CD14-positive monocyte (primary cell): ENCODE measurements around the gene SMG6. TPM values are rescaled to one million over a fixed set of nuclear protein-coding genes. Genes with fewer than 3 reads are reported as not detected.
A peak's percentile ranks its signal among the peaks of the same experiment; 100 is the strongest.

ENCODE experiments used
- DNase-seq, 3 donors: peaks; one replicate each; pipeline ENCODE4 v3.0.0-alpha.2; 2011 to 2022
- H2AFZ ChIP-seq: 2 replicates; pipeline ENCODE4 v1.6.0; 2012; ENCODE audit warnings: mild to moderate bottlenecking, low read depth, low read length, inconsistent platforms; ENCODE audit not compliant: insufficient read depth, poor library complexity, severe bottlenecking
- H3K27ac ChIP-seq, 2 donors: 1 replicate in 1 of 2; 2 replicates in 1 of 2; pipeline ENCODE4 v1.5.1; 2012 to 2013; ENCODE audit warnings: low read length in 2 of 2, control low read depth in 1 of 2, inconsistent platforms in 1 of 2, low read depth in 1 of 2, mild to moderate bottlenecking in 1 of 2
- H3K27me3 ChIP-seq, 2 donors: one replicate each; pipeline versions ENCODE4 v1.6.0 to v1.6.1; 2011 to 2013; ENCODE audit warnings: low read length in 2 of 2; ENCODE audit not compliant: control insufficient read depth in 2 of 2, insufficient read depth in 2 of 2
- H3K36me3 ChIP-seq, 2 donors: replicated peaks in 1 of 2; 1 replicate in 1 of 2; 2 replicates in 1 of 2; pipeline versions ENCODE4 v1.5.1 to v1.6.1; 2012 to 2013; ENCODE audit warnings: low read length in 2 of 2, control low read depth in 1 of 2, inconsistent platforms in 1 of 2, mild to moderate bottlenecking in 1 of 2; ENCODE audit not compliant: insufficient read depth in 2 of 2, control insufficient read depth in 1 of 2
- H3K4me1 ChIP-seq, 2 donors: 1 replicate in 1 of 2; 2 replicates in 1 of 2; pipeline versions ENCODE4 v1.5.1 to v1.6.1; 2012 to 2013; ENCODE audit warnings: low read length in 2 of 2, control low read depth in 1 of 2, inconsistent platforms in 1 of 2, mild to moderate bottlenecking in 1 of 2, moderate library complexity in 1 of 2; ENCODE audit not compliant: insufficient read depth in 2 of 2, control insufficient read depth in 1 of 2
- H3K4me2 ChIP-seq: replicated peaks from 2 replicates; pipeline ENCODE3; 2012; ENCODE audit warnings: low read length, moderate library complexity, mild to moderate bottlenecking; ENCODE audit not compliant: poor library complexity, severe bottlenecking; ENCODE audit errors: extremely low read depth
- H3K4me3 ChIP-seq, 3 experiments: fragments of 200-600 bp in 1 of 3; sonication (generic) in 1 of 3; replicated peaks in 1 of 3; 1 replicate in 2 of 3; 2 replicates in 1 of 3; pipeline ENCODE4 v1.5.1; 2011 to 2013; ENCODE audit warnings: low read length in 3 of 3, mild to moderate bottlenecking in 3 of 3, control low read depth in 2 of 3, low read depth in 2 of 3, inconsistent platforms in 1 of 3, moderate library complexity in 1 of 3
- H3K79me2 ChIP-seq: 2 replicates; pipeline ENCODE4 v1.6.0; 2012; ENCODE audit warnings: mild to moderate bottlenecking, control low read depth, inconsistent platforms, low read length, moderate library complexity; ENCODE audit not compliant: insufficient read depth
- H3K9ac ChIP-seq: 2 replicates; pipeline ENCODE4 v1.6.0; 2017; ENCODE audit warnings: low read length, mild to moderate bottlenecking; ENCODE audit not compliant: insufficient read depth, poor library complexity, severe bottlenecking
- H3K9me3 ChIP-seq, 2 donors: replicated peaks in 1 of 2; 1 replicate in 1 of 2; 2 replicates in 1 of 2; pipeline versions ENCODE4 v1.5.1 to v1.6.1; 2012 to 2013; ENCODE audit warnings: low read length in 2 of 2, control low read depth in 1 of 2; ENCODE audit not compliant: control insufficient read depth in 1 of 2, insufficient read depth in 1 of 2
- H4K20me1 ChIP-seq: 2 replicates; pipeline ENCODE4 v1.6.0; 2012; ENCODE audit warnings: mild to moderate bottlenecking, low read length, control low read depth, moderate library complexity; ENCODE audit not compliant: insufficient read depth
- H3K27ac Mint-ChIP-seq, 7 donors: one replicate each; pipeline ENCODE4 v1.8.0; 2020; ENCODE audit warnings: mild to moderate bottlenecking in 7 of 7, mixed read lengths in 7 of 7, moderate library complexity in 6 of 7, inconsistent platforms in 2 of 7
- H3K27me3 Mint-ChIP-seq, 3 donors: one replicate each; pipeline ENCODE4 v1.8.0; 2021 to 2022; ENCODE audit warnings: low read depth in 3 of 3, mild to moderate bottlenecking in 3 of 3, mixed read lengths in 3 of 3, moderate library complexity in 3 of 3, inconsistent platforms in 1 of 3
- H3K36me3 Mint-ChIP-seq, 2 donors: one replicate each; pipeline ENCODE4 v1.8.0; 2020; ENCODE audit warnings: mixed read lengths in 2 of 2, inconsistent platforms in 1 of 2, mild to moderate bottlenecking in 1 of 2
- H3K4me1 Mint-ChIP-seq: one replicate; pipeline ENCODE4 v1.8.0; 2020; ENCODE audit warnings: mild to moderate bottlenecking, mixed read lengths
- H3K4me3 Mint-ChIP-seq, 2 donors: one replicate each; pipeline ENCODE4 v1.8.0; 2020; ENCODE audit warnings: mild to moderate bottlenecking in 2 of 2, mixed read lengths in 2 of 2, moderate library complexity in 1 of 2
- H3K9me3 Mint-ChIP-seq, 7 donors: one replicate each; pipeline ENCODE4 v1.8.0; 2020 to 2022; ENCODE audit warnings: mixed read lengths in 7 of 7, mild to moderate bottlenecking in 6 of 7, moderate library complexity in 6 of 7, inconsistent platforms in 2 of 7
- WGBS: methylation state at CpG from one replicate; pipeline ENCODE4 v1.1.5; 2013; ENCODE audit warnings: missing lambda C conversion rate; ENCODE audit not compliant: insufficient coverage; 5-methylcytosine and 5-hydroxymethylcytosine counted together
- intact Hi-C, 2 donors: fragments of 100-400 bp; cut with micrococcal nuclease; formaldehyde crosslinking; loops; one replicate each; pipeline versions ENCODE4 v1.15.0 to v1.15.1; 2023
- polyA plus RNA-seq, 3 donors: library from polyadenylated mRNA; depleted of rRNA in 1 of 3; unstranded in 2 of 3; stranded (reverse) in 1 of 3; fragments of 300-500 nt in 2 of 3; fragments of >200 nt in 1 of 3; fragmentation: Illumina TruSeq in 2 of 3; gene quantifications; 1 replicate in 2 of 3; 2 replicates in 1 of 3; pipeline ENCODE4 v1.2.3, GENCODE V29; 2012 to 2021
- TF ChIP-seq, protein P1 (sequence below): fragments of 200-600 bp; IDR thresholded peaks from one replicate; pipeline ENCODE4 v1.8.0; 2022; ENCODE audit warnings: antibody characterized with exemption, mild to moderate bottlenecking

SMG6 gene
- polyA plus RNA-seq, 3 donors, result 0.67 to 7.1 (median 1.1) TPM

- Mint-ChIP-seq H3K27me3 (peaks cover 2 to 3% (median 2%) of the 10 kb centered on the region in 3 donors), H3K27ac (peak overlapping the region in 1 of 7 donors; percentile 36), H3K4me1 (peaks cover 15% of the 10 kb centered on the region), H3K36me3 (peaks cover 39 to 52% of the 10 kb centered on the region in 2 donors), H3K9me3 (no peaks in the 10 kb centered on the region), H3K4me3 (no peak overlapping the region)
- Histone ChIP-seq H3K4me2 (no peak overlapping the region), H3K9me3 (no peaks in the 10 kb centered on the region), H3K4me3 (no peak overlapping the region), H4K20me1 (peaks cover 4% of the 10 kb centered on the region), H3K36me3 (peaks cover 23 to 42% of the 10 kb centered on the region in 2 donors), H3K79me2 (peaks cover 16% of the 10 kb centered on the region), H3K4me1 (peaks cover 15 to 18% of the 10 kb centered on the region in 2 donors), H3K9ac (no peak overlapping the region), H3K27ac (no peak overlapping the region), H3K27me3 (no peaks in the 10 kb centered on the region), H2AFZ (no peak overlapping the region)
- intact Hi-C loops, result no loop called here
- WGBS, result 96% methylated on average over 5 of the region's 7 CpGs
- DNase-seq, result no peak
- TF ChIP-seq, protein P1, sequence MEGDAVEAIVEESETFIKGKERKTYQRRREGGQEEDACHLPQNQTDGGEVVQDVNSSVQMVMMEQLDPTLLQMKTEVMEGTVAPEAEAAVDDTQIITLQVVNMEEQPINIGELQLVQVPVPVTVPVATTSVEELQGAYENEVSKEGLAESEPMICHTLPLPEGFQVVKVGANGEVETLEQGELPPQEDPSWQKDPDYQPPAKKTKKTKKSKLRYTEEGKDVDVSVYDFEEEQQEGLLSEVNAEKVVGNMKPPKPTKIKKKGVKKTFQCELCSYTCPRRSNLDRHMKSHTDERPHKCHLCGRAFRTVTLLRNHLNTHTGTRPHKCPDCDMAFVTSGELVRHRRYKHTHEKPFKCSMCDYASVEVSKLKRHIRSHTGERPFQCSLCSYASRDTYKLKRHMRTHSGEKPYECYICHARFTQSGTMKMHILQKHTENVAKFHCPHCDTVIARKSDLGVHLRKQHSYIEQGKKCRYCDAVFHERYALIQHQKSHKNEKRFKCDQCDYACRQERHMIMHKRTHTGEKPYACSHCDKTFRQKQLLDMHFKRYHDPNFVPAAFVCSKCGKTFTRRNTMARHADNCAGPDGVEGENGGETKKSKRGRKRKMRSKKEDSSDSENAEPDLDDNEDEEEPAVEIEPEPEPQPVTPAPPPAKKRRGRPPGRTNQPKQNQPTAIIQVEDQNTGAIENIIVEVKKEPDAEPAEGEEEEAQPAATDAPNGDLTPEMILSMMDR, result no peak
Observed at GRCh38 chr17:2040219-2040827, 263.3 kb downstream of the SMG6 start.

DNA sequence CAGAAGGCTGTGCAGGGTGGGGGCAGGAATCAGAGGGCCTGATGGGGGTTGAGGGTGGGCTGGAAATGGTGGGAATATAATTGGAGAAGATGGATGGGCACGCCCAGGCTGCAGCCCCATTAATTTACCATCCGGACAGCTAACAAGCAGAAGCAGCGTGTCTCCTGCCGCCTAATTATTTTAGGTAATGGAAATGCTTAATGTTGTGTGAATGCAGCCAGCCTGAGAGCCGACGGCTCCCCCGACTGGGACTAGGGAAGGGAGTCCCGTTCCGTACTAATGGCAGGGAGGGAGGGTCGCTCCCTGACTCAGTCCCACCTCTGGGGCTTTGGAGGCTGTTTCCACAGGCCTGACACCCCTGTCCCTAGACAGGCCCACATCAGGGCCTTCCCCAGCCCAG, 266.4 kb downstream of the SMG6 start:
- H3K4me2 ChIP-seq, result no peak overlapping the region
- no peak overlapping the region for H3K27ac ChIP-seq
- no peaks in the 10 kb centered on the region for H3K27me3 ChIP-seq
- TF ChIP-seq, protein P1, result no peak
- Mint-ChIP-seq H3K4me1 (peaks cover 3% of the 10 kb centered on the region), H3K9me3 (no peaks in the 10 kb centered on the region), H3K27ac (no peak overlapping the region), H3K36me3 (peaks cover 27 to 34% of the 10 kb centered on the region in 2 donors), H3K4me3 (no peak overlapping the region), H3K27me3 (no peaks in the 10 kb centered on the region)
- 98% methylated on average over 7 of the region's 10 CpGs for WGBS
- intact Hi-C loops, result loop anchor here in 1 of 2 donors (10.0 kb wide), 1 partner anchor 322 kb away; the partner anchor contains the start of gene TLCD2
- peaks cover under 1% of the 10 kb centered on the region for H3K79me2 ChIP-seq
- no peak overlapping the region for H3K4me3 ChIP-seq
- H3K36me3 ChIP-seq, result peaks cover 19 to 27% of the 10 kb centered on the region in 2 donors
- no peaks in the 10 kb centered on the region for H4K20me1 ChIP-seq
- no peak for DNase-seq
- H3K9ac ChIP-seq, result no peak overlapping the region
- H2AFZ ChIP-seq, result no peak overlapping the region
- peaks cover 6 to 8% of the 10 kb centered on the region in 2 donors for H3K4me1 ChIP-seq
- H3K9me3 ChIP-seq, result no peaks in the 10 kb centered on the region
